Naive thymus-derived CD4-positive, alpha-beta T cell (primary cell): ENCODE measurements around the gene SETX. TPM values are rescaled to one million over a fixed set of nuclear protein-coding genes. Genes with fewer than 3 reads are reported as not detected.
A peak's percentile ranks its signal among the peaks of the same experiment; 100 is the strongest.

Experiments
- ATAC-seq: fragments of 150-1000 bp; cut with Tn5 transposase; 2 replicates; pipeline ENCODE4 v1.10.0; 2021; ENCODE audit warnings: mild to moderate bottlenecking, moderate library complexity
- CTCF ChIA-PET: fragments of 350-600 bp; sonication (Branson Sonifier 250); formaldehyde crosslinking; loops from one replicate; lab custom pipeline; 2021; ENCODE audit warnings: antibody characterized with exemption; lab: Charles Lee
- POLR2A ChIA-PET: fragments of 350-600 bp; sonication (Branson Sonifier 250); formaldehyde crosslinking; loops from one replicate; lab custom pipeline; 2021; ENCODE audit warnings: antibody characterized with exemption, inconsistent platforms; lab: Charles Lee
- DNase-seq, 9 donors: peaks; one replicate each; pipeline versions ENCODE4 v3.0.0 to v3.0.0-alpha.2; 2020 to 2022; ENCODE audit warnings: mixed read lengths in 1 of 9
- H3K27ac ChIP-seq: one replicate; pipeline ENCODE4 v1.7.0; 2013; ENCODE audit warnings: mild to moderate bottlenecking, low read depth, low read length, moderate library complexity
- H3K27me3 ChIP-seq, 2 donors: one replicate each; pipeline ENCODE4 v1.7.0; 2013; ENCODE audit warnings: low read length in 2 of 2, mild to moderate bottlenecking in 2 of 2, moderate library complexity in 2 of 2; ENCODE audit not compliant: control insufficient read depth in 2 of 2, insufficient read depth in 2 of 2
- H3K36me3 ChIP-seq, 3 experiments: 1 replicate in 2 of 3; 2 replicates in 1 of 3; pipeline ENCODE4 v1.7.0; 2013; ENCODE audit warnings: low read length in 3 of 3, mild to moderate bottlenecking in 3 of 3, moderate library complexity in 1 of 3; ENCODE audit not compliant: insufficient read depth in 3 of 3, control insufficient read depth in 2 of 3
- H3K4me1 ChIP-seq, 2 donors: one replicate each; pipeline ENCODE4 v1.7.0; 2013; ENCODE audit warnings: low read length in 2 of 2, mild to moderate bottlenecking in 2 of 2, moderate library complexity in 1 of 2; ENCODE audit not compliant: control insufficient read depth in 2 of 2, insufficient read depth in 2 of 2
- H3K4me3 ChIP-seq: 2 replicates; pipeline ENCODE4 v1.7.0; 2013; ENCODE audit warnings: mild to moderate bottlenecking, low read length
- H3K9me3 ChIP-seq, 3 experiments: 1 replicate in 2 of 3; 2 replicates in 1 of 3; pipeline ENCODE4 v1.7.0; 2013; ENCODE audit warnings: low read length in 3 of 3; ENCODE audit not compliant: control insufficient read depth in 2 of 3
- H3K27ac Mint-ChIP-seq, 9 donors: one replicate each; pipeline ENCODE4 v1.8.0; 2020 to 2022; ENCODE audit warnings: mixed read lengths in 9 of 9, mild to moderate bottlenecking in 8 of 9, moderate library complexity in 5 of 9, inconsistent platforms in 2 of 9
- H3K27me3 Mint-ChIP-seq, 5 donors: one replicate each; pipeline ENCODE4 v1.8.0; 2021 to 2022; ENCODE audit warnings: mixed read lengths in 5 of 5, mild to moderate bottlenecking in 1 of 5
- H3K36me3 Mint-ChIP-seq, 5 donors: one replicate each; pipeline ENCODE4 v1.8.0; 2020 to 2022; ENCODE audit warnings: mixed read lengths in 5 of 5, mild to moderate bottlenecking in 3 of 5, inconsistent platforms in 1 of 5
- H3K4me1 Mint-ChIP-seq, 7 donors: one replicate each; pipeline ENCODE4 v1.8.0; 2020 to 2022; ENCODE audit warnings: mixed read lengths in 7 of 7, mild to moderate bottlenecking in 3 of 7, inconsistent platforms in 1 of 7
- H3K4me3 Mint-ChIP-seq, 10 donors: one replicate each; pipeline ENCODE4 v1.8.0; 2020 to 2022; ENCODE audit warnings: mild to moderate bottlenecking in 10 of 10, mixed read lengths in 10 of 10, moderate library complexity in 6 of 10, inconsistent platforms in 2 of 10
- H3K9me3 Mint-ChIP-seq, 11 donors: one replicate each; pipeline ENCODE4 v1.8.0; 2020 to 2022; ENCODE audit warnings: mixed read lengths in 11 of 11, mild to moderate bottlenecking in 4 of 11, inconsistent platforms in 1 of 11, moderate library complexity in 1 of 11
- intact Hi-C, 2 donors: fragments of 100-400 bp; cut with micrococcal nuclease; formaldehyde crosslinking; loops; one replicate each; pipeline ENCODE4 v1.15.1; 2023
- polyA plus RNA-seq, 2 donors: library from polyadenylated mRNA; unstranded; fragments of 300-500 nt; fragmentation: Illumina TruSeq; gene quantifications; one replicate each; pipeline ENCODE4 v1.2.3, GENCODE V29; 2021
- total RNA-seq, 6 experiments: library from RNA in 5 of 6; stranded (reverse) in 5 of 6; gene quantifications; 1 replicate in 5 of 6; 2 replicates in 1 of 6; pipeline ENCODE4 v1.2.3 and lab custom pipeline; 2021 to 2026

Gene SETX
- total and polyA plus RNA-seq, 7 experiments from 2014 or later = 29.0 to 83.2 (median 66.1) TPM

DNA sequence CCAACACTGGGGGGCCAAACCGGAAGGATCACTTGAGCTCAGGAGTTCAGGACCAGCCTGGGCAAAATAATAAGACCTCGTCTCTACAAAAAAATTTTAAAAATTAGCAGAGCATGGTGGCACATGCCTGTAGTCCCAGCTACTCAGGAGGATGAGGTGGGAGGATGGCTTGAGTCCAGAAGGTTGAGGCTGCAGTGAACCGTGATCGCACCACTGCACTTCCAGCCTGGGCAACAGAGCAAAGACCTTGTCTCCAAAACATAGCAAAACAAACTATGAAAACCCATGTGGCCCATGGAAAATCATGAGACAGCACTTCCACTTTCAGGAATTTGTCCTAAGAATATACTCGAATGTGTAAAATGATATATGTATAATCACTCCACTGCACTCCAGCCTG is 6.1 kb downstream of the SETX start:
- Mint-ChIP-seq H3K27me3 (no peaks in the 10 kb centered on the region), H3K4me1 (peaks cover 26 to 64% (median 49%) of the 10 kb centered on the region in 7 donors), H3K36me3 (peaks cover 10 to 44% (median 29%) of the 10 kb centered on the region in 5 donors), H3K9me3 (no peaks in the 10 kb centered on the region), H3K4me3 (peak overlapping the region in 3 of 10 donors; percentile 12 to 92 (median 14)), H3K27ac (peak overlapping the region; percentile 15 to 95 (median 68))
- H3K36me3 ChIP-seq = peaks cover 40 to 57% (median 44%) of the 10 kb centered on the region in 3 experiments
- H3K27ac ChIP-seq = peak overlapping the region; percentile 68
- H3K9me3 ChIP-seq = no peaks in the 10 kb centered on the region
- no peak for ATAC-seq
- POLR2A ChIA-PET = no interaction called here
- peaks cover 41 to 43% of the 10 kb centered on the region in 2 donors for H3K4me1 ChIP-seq
- intact Hi-C loops = no loop called here
- CTCF ChIA-PET = no interaction called here
- no peak for DNase-seq
- no peak overlapping the region for H3K4me3 ChIP-seq
- H3K27me3 ChIP-seq = no peaks in the 10 kb centered on the region

DNA sequence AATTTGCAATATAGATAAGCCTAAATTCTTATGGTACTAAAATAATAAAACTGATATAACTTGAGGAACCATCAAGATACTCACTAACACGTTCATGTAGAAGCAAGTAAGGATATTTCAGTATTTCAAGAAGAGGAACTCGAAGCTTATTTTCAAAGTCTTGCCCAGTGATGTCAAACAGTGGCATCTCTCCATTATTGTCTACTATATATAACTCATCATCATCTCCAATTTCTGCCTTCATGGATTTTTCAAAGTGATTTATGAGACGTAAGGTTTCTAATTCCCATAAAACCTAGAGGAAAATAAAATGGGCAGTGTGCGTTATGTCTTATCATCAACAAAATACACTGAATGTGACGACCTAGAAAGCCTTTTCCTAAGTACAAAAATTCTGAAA is 8.6 kb downstream of the SETX start:
- Mint-ChIP-seq H3K27me3 (no peaks in the 10 kb centered on the region), H3K27ac (peak overlapping the region in 2 of 9 donors; percentile 36 to 79), H3K4me3 (no peak overlapping the region), H3K4me1 (peaks cover 11 to 48% (median 35%) of the 10 kb centered on the region in 7 donors), H3K36me3 (peaks cover 8 to 48% (median 32%) of the 10 kb centered on the region in 5 donors), H3K9me3 (no peaks in the 10 kb centered on the region)
- H3K9me3 ChIP-seq = no peaks in the 10 kb centered on the region
- ATAC-seq (no peak), DNase-seq (no peak)
- H3K36me3 ChIP-seq = peaks cover 49 to 69% (median 62%) of the 10 kb centered on the region in 3 experiments
- H3K4me1 ChIP-seq = peaks cover 16 to 18% of the 10 kb centered on the region in 2 donors
- ChIA-PET POLR2A (interaction anchor here (1.2 kb wide), 1 partner anchor 9 kb away, joined by 4 read pairs; the partner anchor contains the start of gene SETX), CTCF (interaction anchor here (0.6 kb wide), 1 partner anchor 89 kb away, joined by 3 read pairs; no protein-coding TSS in a partner anchor)
- intact Hi-C loops = no loop called here
- H3K27ac ChIP-seq = no peak overlapping the region
- no peak overlapping the region for H3K4me3 ChIP-seq
- no peaks in the 10 kb centered on the region for H3K27me3 ChIP-seq

DNA sequence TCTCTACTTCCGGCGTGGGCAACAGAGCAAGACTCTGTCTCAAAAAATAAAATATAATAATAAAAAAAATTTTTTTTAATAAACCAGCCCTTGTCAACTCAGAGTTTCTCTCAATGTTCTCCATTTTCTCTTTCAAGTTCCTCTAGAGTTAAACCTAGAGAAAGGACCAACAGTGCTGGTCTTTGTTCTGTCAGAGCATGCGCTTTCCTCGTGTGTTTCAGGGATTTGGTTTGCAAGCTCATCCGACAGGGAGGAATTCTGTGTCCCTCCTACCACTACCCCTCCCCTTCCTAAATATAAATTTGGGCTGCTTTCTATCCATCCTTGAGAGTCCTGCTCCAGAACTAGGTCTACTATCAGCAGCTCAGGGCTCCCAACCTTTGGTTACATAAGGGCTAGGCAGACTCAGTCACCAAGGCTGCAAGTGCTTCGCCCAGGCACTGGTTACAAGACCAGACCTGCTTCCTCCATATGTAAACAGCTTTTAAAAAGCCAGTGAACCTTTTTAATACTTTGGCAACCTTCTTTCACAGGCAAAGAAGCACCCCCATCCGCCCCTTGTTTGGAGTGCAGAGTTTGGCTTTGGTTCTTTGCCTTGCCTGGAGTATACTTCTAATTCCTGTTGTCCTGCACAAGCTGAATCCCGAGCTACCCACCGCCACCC is 13.5 kb downstream of the SETX start:
- no peaks in the 10 kb centered on the region for H3K27me3 Mint-ChIP-seq
- H3K9me3 Mint-ChIP-seq = no peaks in the 10 kb centered on the region
- Histone ChIP-seq H3K9me3 (no peaks in the 10 kb centered on the region), H3K27me3 (no peaks in the 10 kb centered on the region), H3K4me1 (peaks cover 4 to 5% of the 10 kb centered on the region in 2 donors), H3K4me3 (no peak overlapping the region), H3K27ac (no peak overlapping the region), H3K36me3 (peaks cover 44 to 88% (median 49%) of the 10 kb centered on the region in 3 experiments)
- CTCF ChIA-PET = no interaction called here
- H3K4me3 Mint-ChIP-seq = no peak overlapping the region
- H3K27ac Mint-ChIP-seq = peak overlapping the region in 1 of 9 donors; percentile 22
- peaks cover 13 to 69% (median 41%) of the 10 kb centered on the region in 5 donors for H3K36me3 Mint-ChIP-seq
- DNase-seq (no peak), ATAC-seq (no peak)
- POLR2A ChIA-PET = no interaction called here
- intact Hi-C loops = no loop called here
- H3K4me1 Mint-ChIP-seq = peaks cover 7 to 42% (median 22%) of the 10 kb centered on the region in 7 donors

DNA sequence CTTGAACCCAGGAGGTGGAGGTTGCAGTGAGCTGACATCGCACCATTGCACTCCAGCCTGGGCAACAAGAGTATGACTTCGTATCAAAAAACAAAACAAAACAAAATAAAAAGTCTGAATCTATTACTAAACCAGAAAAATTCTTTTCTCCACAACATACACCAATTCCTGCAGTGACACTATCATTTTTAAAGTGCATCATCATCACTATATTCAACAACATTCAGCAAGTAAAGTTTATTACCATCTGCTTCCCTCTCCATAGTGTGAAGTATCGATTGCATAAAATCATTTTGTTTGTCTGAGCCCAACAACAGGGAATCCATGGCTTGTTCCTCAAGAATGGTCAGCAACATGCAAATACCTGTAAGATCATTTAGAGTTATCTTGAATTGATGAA is 20.4 kb downstream of the SETX start:
- ATAC-seq = no peak
- no peak overlapping the region for H3K4me3 ChIP-seq
- H3K9me3 ChIP-seq = no peaks in the 10 kb centered on the region
- H3K27ac ChIP-seq = no peak overlapping the region
- no peaks in the 10 kb centered on the region for H3K27me3 ChIP-seq
- Mint-ChIP-seq H3K27ac (peak overlapping the region in 1 of 9 donors; percentile 11), H3K4me1 (peaks cover 9 to 31% (median 16%) of the 10 kb centered on the region in 7 donors), H3K27me3 (no peaks in the 10 kb centered on the region), H3K9me3 (peaks cover 0 to 5% (median 0%) of the 10 kb centered on the region in 11 donors), H3K4me3 (no peak overlapping the region), H3K36me3 (peaks cover 32 to 87% (median 56%) of the 10 kb centered on the region in 5 donors)
- CTCF ChIA-PET = no interaction called here
- peaks cover 21 to 88% (median 53%) of the 10 kb centered on the region in 3 experiments for H3K36me3 ChIP-seq
- no peak for DNase-seq
- intact Hi-C loops = loop anchor here in 1 of 2 donors (10.0 kb wide), 1 partner anchor 50 kb away; no protein-coding TSS in a partner anchor
- H3K4me1 ChIP-seq = peaks cover 0 to 4% of the 10 kb centered on the region in 2 donors
- POLR2A ChIA-PET = no interaction called here

DNA sequence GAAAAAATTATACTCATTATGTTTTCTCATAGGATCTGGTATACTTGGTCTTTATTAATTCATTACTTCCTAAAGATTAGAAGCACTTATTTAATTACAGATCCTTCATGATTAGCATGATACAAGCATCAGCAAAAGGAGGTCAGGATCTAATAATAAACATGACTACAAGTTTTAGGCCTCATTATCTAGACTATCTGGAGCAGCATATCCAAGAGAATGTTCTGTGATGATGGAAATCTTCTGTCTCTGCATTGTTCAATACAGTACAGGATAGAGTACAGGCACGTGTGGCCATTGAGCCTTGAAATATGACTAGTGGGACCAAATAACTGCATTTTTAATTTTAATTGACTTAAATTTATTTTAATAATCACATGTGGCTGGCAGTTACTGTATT is 21.2 kb downstream of the SETX start:
- H3K4me3 ChIP-seq = no peak overlapping the region
- CTCF ChIA-PET = no interaction called here
- Mint-ChIP-seq H3K27me3 (no peaks in the 10 kb centered on the region), H3K4me3 (no peak overlapping the region), H3K9me3 (peaks cover 0 to 10% (median 2%) of the 10 kb centered on the region in 11 donors), H3K4me1 (peaks cover 10 to 35% (median 24%) of the 10 kb centered on the region in 7 donors), H3K36me3 (peaks cover 37 to 89% (median 62%) of the 10 kb centered on the region in 5 donors), H3K27ac (no peak overlapping the region)
- POLR2A ChIA-PET = no interaction called here
- H3K4me1 ChIP-seq = peaks cover 0 to 4% of the 10 kb centered on the region in 2 donors
- H3K9me3 ChIP-seq = no peaks in the 10 kb centered on the region
- intact Hi-C loops = loop anchor here in 1 of 2 donors (10.0 kb wide), 1 partner anchor 49 kb away; no protein-coding TSS in a partner anchor
- H3K27ac ChIP-seq = no peak overlapping the region
- peaks cover 21 to 88% (median 55%) of the 10 kb centered on the region in 3 experiments for H3K36me3 ChIP-seq
- no peaks in the 10 kb centered on the region for H3K27me3 ChIP-seq
- ATAC-seq (no peak), DNase-seq (no peak)

DNA sequence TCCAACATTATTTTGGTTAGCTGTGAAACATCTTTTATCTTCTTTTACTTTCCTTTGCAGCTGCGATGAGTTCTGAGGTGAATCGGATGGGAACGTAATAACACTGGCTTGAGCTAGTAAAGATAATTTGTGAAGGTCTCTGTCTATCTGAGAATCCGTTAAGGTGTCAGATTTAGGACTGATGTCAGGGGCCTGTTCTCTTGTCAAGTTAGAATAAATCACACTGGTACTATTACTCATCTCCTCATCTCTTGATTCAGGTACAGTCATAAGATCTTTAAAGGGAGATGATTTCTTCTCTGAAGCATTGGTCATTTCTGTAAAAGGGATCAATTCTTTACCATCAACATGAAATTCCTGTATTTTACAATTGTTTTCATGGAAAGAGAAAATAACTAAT is 26.2 kb downstream of the SETX start:
- Mint-ChIP-seq H3K4me3 (no peak overlapping the region), H3K36me3 (peaks cover 37 to 85% (median 76%) of the 10 kb centered on the region in 5 donors), H3K4me1 (peaks cover 24 to 65% (median 52%) of the 10 kb centered on the region in 7 donors), H3K27ac (peak overlapping the region in 3 of 9 donors; percentile 16 to 61 (median 19)), H3K9me3 (peaks cover 0 to 15% (median 3%) of the 10 kb centered on the region in 11 donors), H3K27me3 (no peaks in the 10 kb centered on the region)
- ChIA-PET POLR2A (interaction anchor here (1.2 kb wide), 1 partner anchor 22 kb away, joined by 4 read pairs; no protein-coding TSS in a partner anchor), CTCF (no interaction called here)
- DNase-seq = no peak
- peaks cover 0 to 7% of the 10 kb centered on the region in 2 donors for H3K4me1 ChIP-seq
- intact Hi-C loops = no loop called here
- H3K36me3 ChIP-seq = peaks cover 21 to 57% (median 36%) of the 10 kb centered on the region in 3 experiments
- H3K27me3 ChIP-seq = no peaks in the 10 kb centered on the region
- H3K9me3 ChIP-seq = no peaks in the 10 kb centered on the region
- no peak overlapping the region for H3K27ac ChIP-seq
- H3K4me3 ChIP-seq = no peak overlapping the region
- no peak for ATAC-seq
